Aorta (tissue), 5 donors: ENCODE measurements around the gene APOL4. TPM values are rescaled to one million over a fixed set of nuclear protein-coding genes. Genes with fewer than 3 reads are reported as not detected.
"Not testable (repeated sequence)": the region's sequence is repeated elsewhere in the genome, so short reads cannot be mapped to it uniquely, and the experiment has no call there.

Source experiments
- ATAC-seq: fragments of 200-7000 bp; cut with Tn5 transposase; one replicate; pipeline ENCODE4 v1.9.1; 2022; ENCODE audit warnings: moderate library complexity; ENCODE audit not compliant: low FRiP score
- DNase-seq, 2 donors: peaks; one replicate each; pipeline ENCODE4 v3.0.0-alpha.2; 2020
- H3K27ac ChIP-seq, 2 donors: one replicate each; pipeline ENCODE4 v1.5.1; 2013; ENCODE audit warnings: low read length in 2 of 2, mild to moderate bottlenecking in 2 of 2, moderate library complexity in 2 of 2, control low read depth in 1 of 2, inconsistent platforms in 1 of 2, low read depth in 1 of 2
- H3K27me3 ChIP-seq, 2 donors: one replicate each; pipeline ENCODE4 v1.6.1; 2013; ENCODE audit warnings: control low read depth in 1 of 2, low read length in 1 of 2, mild to moderate bottlenecking in 1 of 2, moderate library complexity in 1 of 2; ENCODE audit not compliant: insufficient read depth in 2 of 2, control insufficient read depth in 1 of 2
- H3K36me3 ChIP-seq, 2 donors: one replicate each; pipeline ENCODE4 v1.6.1; 2013; ENCODE audit warnings: control low read depth in 1 of 2, low read length in 1 of 2, mild to moderate bottlenecking in 1 of 2; ENCODE audit not compliant: insufficient read depth in 2 of 2, control insufficient read depth in 1 of 2
- H3K4me1 ChIP-seq, 2 donors: one replicate each; pipeline ENCODE4 v1.6.1; 2013; ENCODE audit warnings: low read length in 2 of 2, control low read depth in 1 of 2, mild to moderate bottlenecking in 1 of 2, moderate library complexity in 1 of 2; ENCODE audit not compliant: insufficient read depth in 2 of 2, control insufficient read depth in 1 of 2
- H3K4me3 ChIP-seq, 2 donors: one replicate each; pipeline ENCODE4 v1.5.1; 2013; ENCODE audit warnings: low read length in 2 of 2, control low read depth in 1 of 2, mild to moderate bottlenecking in 1 of 2
- H3K9me3 ChIP-seq: one replicate; pipeline ENCODE4 v1.6.1; 2013; ENCODE audit warnings: mild to moderate bottlenecking, low read length; ENCODE audit not compliant: control insufficient read depth
- WGBS, 2 donors: extraction: QIAGEN DNeasy Blood & Tissue Kit; methylation state at CpG; one replicate each; pipeline ENCODE4 v1.1.7; 2013; 5-methylcytosine and 5-hydroxymethylcytosine counted together
- intact Hi-C, 2 donors: fragments of 100-400 bp; cut with DNase I; formaldehyde crosslinking; loops; one replicate each; pipeline versions ENCODE4 v1.14.2 to v1.15.0; 2022
- polyA plus RNA-seq, 2 donors: library from polyadenylated mRNA; stranded (reverse); fragments of 200-250 nt; gene quantifications; one replicate each; pipeline ENCODE4 v1.2.3, GENCODE V29; 2013
- total RNA-seq, 2 donors: library from RNA; stranded (reverse); fragmentation: NEBNext Ultra II Directional; extraction: Animal tissue kit (Norgen Biotek cat#: 25700); gene quantifications; one replicate each; pipeline ENCODE4 v1.2.1, GENCODE V29; 2021
- donor health status: healthy with polysubstance abuse.
- donor health status: Bipolar disorder and iron deficiency.
- donor health status: DM: no; HTN: no; CAD: no.
- donor health status: DM: no; HTN: no; CAD: no.
- donor health status: DM: yes; HTN: yes; CAD: no.

Gene APOL4
- total and polyA plus RNA-seq, 4 donors: 0.82 to 10.5 (median 4.4) TPM

DNA sequence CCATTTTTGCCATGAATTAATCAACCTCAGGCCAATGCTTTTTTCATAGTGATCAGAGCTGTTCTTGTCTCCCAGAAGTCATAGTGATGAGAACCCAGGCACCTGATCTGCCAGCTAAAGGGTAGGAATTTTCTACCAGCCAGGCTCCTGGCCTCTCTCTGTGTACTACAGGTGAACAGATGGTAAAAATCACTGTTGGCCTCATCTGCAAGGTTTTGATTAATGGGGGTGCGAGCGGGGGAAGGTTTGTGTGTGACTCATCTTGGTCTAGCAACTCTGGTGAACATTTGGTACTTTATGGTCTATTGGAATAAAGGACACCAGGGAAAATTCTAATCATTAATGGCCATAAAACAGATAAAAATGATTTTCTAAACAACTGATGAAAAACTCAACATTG is 14.4 kb upstream of the APOL4 start:
- Histone ChIP-seq H3K27me3 (no peaks in the 10 kb centered on the region), H3K4me3 (no peak overlapping the region), H3K9me3 (no peaks in the 10 kb centered on the region), H3K36me3 (no peaks in the 10 kb centered on the region), H3K4me1 (no peaks in the 10 kb centered on the region), H3K27ac (no peak overlapping the region)
- intact Hi-C loops: no loop called here
- ATAC-seq (no peak), DNase-seq (no peak)
- WGBS, 2 donors: 47 to 90% methylated on average over 2 of the region's 2 CpGs

DNA sequence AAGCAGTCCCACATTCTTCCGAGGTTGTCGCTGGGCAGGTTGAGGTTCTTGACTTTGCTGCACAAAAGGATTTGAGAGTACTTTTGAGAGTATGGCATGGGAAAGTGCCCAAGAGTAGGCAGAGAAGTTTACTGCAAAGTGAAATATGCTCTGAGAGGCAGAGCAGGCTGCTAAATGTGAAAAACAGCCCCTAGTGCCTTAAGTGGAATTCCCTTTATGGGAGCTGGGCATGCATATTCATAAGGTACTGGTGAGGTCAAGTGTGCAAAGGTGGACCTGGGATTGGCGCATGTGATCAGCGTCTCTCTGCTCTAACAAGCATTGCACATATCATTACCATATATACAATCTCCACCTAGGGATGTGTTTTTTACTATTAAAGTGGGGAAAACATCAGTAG is 12.0 kb upstream of the APOL4 start:
- no peaks in the 10 kb centered on the region for H3K4me1 ChIP-seq
- DNase-seq (no peak), ATAC-seq (no peak)
- H3K27me3 ChIP-seq: no peaks in the 10 kb centered on the region
- no peaks in the 10 kb centered on the region for H3K36me3 ChIP-seq
- H3K4me3 ChIP-seq: no peak overlapping the region
- no peaks in the 10 kb centered on the region for H3K9me3 ChIP-seq
- no peak overlapping the region for H3K27ac ChIP-seq
- WGBS, 2 donors: 74 to 90% methylated on average over 4 of the region's 4 CpGs
- intact Hi-C loops: no loop called here

DNA sequence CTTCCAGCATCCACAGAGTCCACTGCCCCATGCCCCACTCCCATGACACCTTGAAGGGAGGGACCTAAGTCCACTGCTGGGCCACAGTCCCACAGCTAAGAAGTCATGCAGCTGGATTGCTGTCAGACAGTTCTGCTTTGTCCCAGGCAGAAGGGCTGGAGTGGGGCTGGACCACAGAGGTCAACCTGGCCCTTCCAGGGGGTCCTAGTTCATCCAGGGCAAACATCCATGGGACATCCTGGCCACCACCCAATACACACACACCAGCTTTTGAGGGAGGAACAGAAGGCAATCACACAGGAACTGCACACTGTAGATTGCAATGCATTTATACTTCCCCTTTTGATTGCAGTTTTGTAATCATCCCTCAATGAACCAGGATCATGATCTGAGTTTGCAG is 11.3 kb upstream of the APOL4 start:
- intact Hi-C loops: no loop called here
- Histone ChIP-seq H3K4me3 (no peak overlapping the region), H3K36me3 (no peaks in the 10 kb centered on the region), H3K9me3 (no peaks in the 10 kb centered on the region), H3K27me3 (no peaks in the 10 kb centered on the region), H3K4me1 (no peaks in the 10 kb centered on the region), H3K27ac (no peak overlapping the region)
- ATAC-seq: no peak
- DNase-seq: no peak

DNA sequence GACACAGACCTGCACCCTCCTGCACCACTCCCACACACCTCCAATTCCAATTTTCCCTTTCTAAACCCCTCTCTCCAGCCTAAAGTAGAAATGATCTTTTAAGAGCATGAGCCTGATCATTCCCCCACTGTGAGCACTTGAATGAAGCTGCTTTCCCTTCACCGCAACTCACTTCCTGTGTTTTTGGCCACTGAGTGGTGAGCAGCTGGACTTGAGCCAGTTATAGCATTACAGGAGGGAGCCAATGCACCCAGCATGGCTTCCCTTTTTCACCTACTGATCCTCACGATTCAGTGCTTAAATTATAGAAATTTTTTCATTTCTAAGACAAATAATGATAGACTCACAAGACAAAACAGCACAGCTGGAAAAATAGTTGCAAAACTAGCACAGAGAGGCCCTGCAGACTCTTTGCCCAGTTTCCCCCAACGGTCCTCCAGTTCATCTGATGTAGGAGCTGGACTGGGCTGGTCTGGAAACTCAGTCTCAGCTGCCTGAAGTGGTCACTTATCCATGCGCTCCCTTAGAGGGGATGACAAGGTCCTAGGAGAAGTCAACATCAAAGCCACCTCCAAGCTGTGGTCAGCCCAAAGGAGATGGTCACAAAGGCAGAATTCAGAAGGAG is 9.7 kb upstream of the APOL4 start:
- Histone ChIP-seq H3K4me1 (no peaks in the 10 kb centered on the region), H3K36me3 (no peaks in the 10 kb centered on the region), H3K4me3 (no peak overlapping the region), H3K27ac (no peak overlapping the region), H3K9me3 (no peaks in the 10 kb centered on the region), H3K27me3 (no peaks in the 10 kb centered on the region)
- intact Hi-C loops: no loop called here
- DNase-seq (no peak), ATAC-seq (no peak)
- WGBS, 2 donors: 51 to 54% methylated on average over 4 of the region's 4 CpGs

DNA sequence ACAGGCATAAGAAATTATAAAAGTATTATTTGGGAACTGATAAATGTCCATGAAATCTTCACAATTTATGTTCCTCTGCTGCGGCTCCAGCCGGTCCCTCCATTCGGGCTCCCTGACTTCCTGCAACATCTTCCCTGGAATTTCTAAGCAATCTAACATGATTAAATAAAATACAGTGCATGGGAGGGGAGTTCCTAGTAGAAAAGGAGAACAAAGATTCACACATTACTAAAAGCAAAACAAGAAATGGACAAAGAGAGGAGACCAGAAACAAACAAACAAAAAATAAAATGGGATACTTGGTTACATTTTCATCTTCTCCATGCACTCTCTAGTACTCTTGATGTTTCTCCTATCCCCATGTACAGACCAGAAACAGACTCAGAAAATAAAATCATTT is 8.6 kb upstream of the APOL4 start:
- no peaks in the 10 kb centered on the region for H3K36me3 ChIP-seq
- H3K4me3 ChIP-seq: no peak overlapping the region
- 80 to 88% methylated on average over 3 of the region's 3 CpGs for WGBS, 2 donors
- intact Hi-C loops: no loop called here
- no peak overlapping the region for H3K27ac ChIP-seq
- H3K4me1 ChIP-seq: no peaks in the 10 kb centered on the region
- ATAC-seq (no peak), DNase-seq (no peak)
- no peaks in the 10 kb centered on the region for H3K9me3 ChIP-seq
- no peaks in the 10 kb centered on the region for H3K27me3 ChIP-seq

DNA sequence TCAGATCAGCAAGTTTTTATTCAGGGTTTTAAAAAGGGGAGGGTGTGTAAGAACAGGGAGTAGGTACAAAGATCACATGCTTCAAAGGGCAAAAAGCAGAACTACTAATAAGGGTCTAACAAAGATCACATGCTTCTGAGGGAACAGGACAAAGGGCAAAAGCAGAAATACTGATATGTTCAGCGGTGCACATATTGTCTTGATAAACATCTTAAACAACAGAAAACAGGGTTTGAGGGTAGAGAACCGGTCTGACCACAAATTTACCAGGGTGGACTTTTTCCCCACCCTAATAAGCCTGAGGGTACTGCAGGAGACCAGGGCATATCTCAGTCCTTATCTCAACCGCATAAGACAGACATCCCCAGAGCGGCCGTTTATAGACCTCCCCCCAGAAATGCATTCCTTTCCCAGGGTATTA is 7.9 kb upstream of the APOL4 start:
- H3K27me3 ChIP-seq, DNase-seq, H3K9me3 ChIP-seq, H3K4me1 ChIP-seq, intact Hi-C loops, H3K36me3 ChIP-seq, H3K4me3 ChIP-seq, H3K27ac ChIP-seq, ATAC-seq: not testable (repeated sequence)
- 81 to 86% methylated on average over 5 of the region's 5 CpGs for WGBS, 2 donors

DNA sequence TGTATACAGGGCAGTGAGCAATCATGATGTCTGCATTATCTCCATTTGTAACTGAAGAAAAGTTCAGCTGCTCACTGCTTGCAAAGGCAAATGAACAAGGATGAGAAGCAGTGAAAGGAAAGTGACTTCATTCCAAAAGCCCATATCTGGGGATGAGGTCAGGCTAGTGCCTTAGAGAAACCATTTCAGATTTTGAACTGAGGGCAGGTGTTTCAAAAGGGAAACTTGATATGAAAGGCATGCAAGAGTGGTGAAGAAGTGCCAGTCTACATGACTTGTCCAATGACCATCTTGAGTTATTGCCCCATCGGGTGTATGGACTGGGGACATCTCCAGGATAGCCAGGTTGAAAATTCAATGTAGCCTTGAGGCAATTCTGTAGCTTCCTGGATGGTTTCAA is 7.3 kb upstream of the APOL4 start:
- Histone ChIP-seq H3K9me3 (no peaks in the 10 kb centered on the region), H3K27me3 (no peaks in the 10 kb centered on the region), H3K36me3 (no peaks in the 10 kb centered on the region), H3K4me3 (no peak overlapping the region), H3K4me1 (no peaks in the 10 kb centered on the region), H3K27ac (no peak overlapping the region)
- intact Hi-C loops: no loop called here
- DNase-seq: no peak
- no peak for ATAC-seq
- 97 to 100% methylated on average over 1 of the region's 1 CpG for WGBS, 2 donors

DNA sequence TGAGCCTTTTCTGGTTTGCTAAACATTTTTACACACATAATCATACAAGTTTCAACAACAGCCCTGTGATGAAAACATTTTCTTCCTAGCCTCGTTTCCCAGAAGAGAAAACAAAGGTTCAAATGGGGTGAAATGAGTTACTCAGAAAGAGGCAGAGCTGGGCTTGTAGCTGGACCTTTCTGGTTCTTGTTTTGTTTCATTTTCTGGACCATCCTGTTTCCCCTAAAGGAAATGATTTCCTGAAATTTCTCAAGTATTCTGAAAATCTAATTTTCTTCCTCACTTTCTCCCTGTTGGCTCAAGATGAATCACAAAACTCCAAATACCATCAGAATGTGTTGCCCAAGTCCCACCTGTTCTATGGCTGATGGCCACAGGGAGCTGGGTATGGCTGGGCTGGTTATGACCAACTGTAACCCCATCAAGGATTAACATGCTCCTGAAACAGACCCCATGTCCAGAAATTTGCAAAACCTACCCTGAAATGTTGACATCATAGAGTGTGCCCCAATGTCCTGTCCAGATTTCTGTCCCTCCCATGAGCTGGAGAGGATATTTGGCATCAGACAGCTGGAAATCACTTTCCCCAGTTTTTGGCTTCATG is 6.7 kb upstream of the APOL4 start:
- H3K27me3 ChIP-seq: no peaks in the 10 kb centered on the region
- H3K4me3 ChIP-seq: no peak overlapping the region
- no peaks in the 10 kb centered on the region for H3K9me3 ChIP-seq
- intact Hi-C loops: no loop called here
- ATAC-seq (no peak), DNase-seq (no peak)
- H3K27ac ChIP-seq: no peak overlapping the region
- H3K4me1 ChIP-seq: no peaks in the 10 kb centered on the region
- H3K36me3 ChIP-seq: no peaks in the 10 kb centered on the region
- 6 to 10% methylated on average over 1 of the region's 1 CpG for WGBS, 2 donors

DNA sequence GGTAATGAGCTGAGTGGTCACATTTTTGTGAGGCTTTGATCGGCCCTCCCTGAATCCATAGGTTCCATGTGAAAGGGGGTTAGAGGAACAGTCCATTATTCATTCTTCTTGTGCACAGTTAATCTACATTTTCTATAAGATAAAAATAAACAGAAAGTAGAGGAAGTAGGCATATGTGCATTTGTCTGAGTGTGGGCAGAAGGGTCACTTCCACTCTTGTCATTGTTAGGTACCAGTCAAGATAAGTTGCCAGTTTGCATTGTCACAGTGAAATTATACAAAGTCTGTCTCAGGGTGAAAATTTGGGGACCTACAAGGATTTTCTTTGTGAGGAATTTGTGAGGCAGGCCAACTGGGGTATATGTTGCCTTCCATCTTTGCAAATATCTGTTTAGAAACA is 4.6 kb upstream of the APOL4 start:
- DNase-seq (no peak), ATAC-seq (no peak)
- no peaks in the 10 kb centered on the region for H3K4me1 ChIP-seq
- H3K4me3 ChIP-seq: no peak overlapping the region
- no peaks in the 10 kb centered on the region for H3K27me3 ChIP-seq
- H3K9me3 ChIP-seq: no peaks in the 10 kb centered on the region
- intact Hi-C loops: no loop called here
- no peak overlapping the region for H3K27ac ChIP-seq
- H3K36me3 ChIP-seq: no peaks in the 10 kb centered on the region
- WGBS, 2 donors: 94 to 100% methylated on average over 1 of the region's 1 CpG
